Colon (tissue), 2 donors: ENCODE data around the gene B3GAT2.
A peak's percentile ranks its signal among the peaks of the same experiment; 100 is the strongest.

Experiments
- FAIRE-seq: peaks from 2 replicates; lab custom pipeline; 2012; peaks lifted over from hg19 to GRCh38; lab: Jason Lieb, UNC
- donor health status: control.
- donor health status: control.

The B3GAT2 gene

GRCh38 chr6:70894001-70894400 is 62.9 kb downstream of the B3GAT2 start:
- no peak for FAIRE-seq

- FAIRE-seq = no peak
These were observed 67.6 kb downstream of the B3GAT2 start for GRCh38 chr6:70889270-70889669.

DNA sequence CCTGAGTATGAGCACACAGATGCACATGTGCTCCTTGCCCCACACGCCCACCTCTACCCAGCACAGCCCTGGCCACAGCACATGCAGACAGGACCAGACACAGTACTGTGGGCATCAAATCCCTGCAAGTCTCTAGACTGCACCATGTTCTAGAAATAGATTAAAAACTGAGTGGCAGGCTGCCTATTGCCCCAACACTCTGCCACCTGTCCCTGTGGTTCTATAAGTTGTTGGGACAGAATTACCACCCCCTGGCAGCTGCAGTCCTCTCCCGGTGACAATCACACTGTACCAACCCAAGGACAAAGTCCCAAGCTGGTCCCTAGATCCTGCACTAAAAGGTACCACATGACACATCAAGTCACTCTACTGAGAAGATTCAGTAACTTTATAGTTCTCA is 70.2 kb downstream of the B3GAT2 start:
- no peak for FAIRE-seq

DNA sequence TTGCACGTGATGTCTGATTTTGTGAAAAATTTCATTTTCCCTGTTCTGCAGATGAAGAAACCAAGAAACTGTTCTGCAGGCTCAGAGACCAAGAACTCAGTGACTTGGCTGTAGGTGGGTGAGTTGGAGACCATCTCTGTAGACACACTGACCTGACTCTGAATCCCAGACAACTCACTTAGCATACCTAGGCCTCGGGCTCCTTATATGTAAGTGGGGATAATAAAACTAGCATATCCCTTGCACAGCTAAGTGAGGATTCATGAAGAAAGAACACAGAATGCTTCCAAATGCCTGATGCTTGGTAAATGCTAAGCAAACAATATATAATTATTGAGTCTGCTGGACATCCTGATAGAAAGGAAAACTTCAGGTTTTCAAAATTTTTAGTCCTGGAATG is 70.8 kb downstream of the B3GAT2 start:
- FAIRE-seq = no peak

DNA sequence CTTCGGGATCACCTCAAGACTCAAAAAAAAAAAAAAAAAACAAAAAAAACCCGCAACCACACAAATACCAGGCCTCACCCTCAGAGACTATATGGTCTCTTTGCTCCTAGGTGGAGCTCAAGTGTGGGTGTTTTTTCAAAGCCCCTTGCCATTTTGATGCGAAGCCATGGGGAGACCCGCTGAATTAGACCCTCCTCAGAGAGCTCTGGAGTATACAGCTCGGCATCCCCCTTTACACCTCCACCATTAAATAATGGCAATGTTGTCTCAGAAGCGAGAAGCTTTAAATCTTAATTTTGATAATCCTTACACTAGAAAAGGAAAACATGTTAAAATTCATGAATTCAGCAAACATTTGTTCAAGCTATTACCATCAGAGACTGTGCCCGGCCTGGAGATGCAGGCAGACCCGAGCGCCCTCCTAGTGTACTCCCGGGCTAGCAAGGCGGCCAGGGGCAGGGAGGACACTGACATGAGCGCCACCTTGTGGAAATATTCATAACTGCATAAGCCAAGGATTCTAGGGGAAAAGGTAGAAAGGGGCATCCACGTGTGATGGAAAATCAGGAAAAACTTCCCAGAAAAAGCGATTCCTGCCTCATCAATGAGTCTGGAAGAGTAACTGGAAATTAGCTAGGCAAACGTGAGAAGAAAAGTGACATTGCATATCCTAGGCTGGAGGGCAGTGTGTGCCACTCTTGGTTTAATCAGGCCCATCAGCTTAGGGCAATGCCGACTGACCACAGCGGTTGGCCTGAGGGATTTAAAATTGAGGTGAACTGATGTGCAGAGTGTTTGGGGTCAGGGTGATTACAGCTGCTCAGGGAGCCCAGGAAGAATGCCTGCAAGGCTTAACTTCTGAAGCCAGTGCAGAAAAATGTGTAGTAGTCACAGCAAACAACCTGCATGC is 72.5 kb downstream of the B3GAT2 start:
- no peak for FAIRE-seq

DNA sequence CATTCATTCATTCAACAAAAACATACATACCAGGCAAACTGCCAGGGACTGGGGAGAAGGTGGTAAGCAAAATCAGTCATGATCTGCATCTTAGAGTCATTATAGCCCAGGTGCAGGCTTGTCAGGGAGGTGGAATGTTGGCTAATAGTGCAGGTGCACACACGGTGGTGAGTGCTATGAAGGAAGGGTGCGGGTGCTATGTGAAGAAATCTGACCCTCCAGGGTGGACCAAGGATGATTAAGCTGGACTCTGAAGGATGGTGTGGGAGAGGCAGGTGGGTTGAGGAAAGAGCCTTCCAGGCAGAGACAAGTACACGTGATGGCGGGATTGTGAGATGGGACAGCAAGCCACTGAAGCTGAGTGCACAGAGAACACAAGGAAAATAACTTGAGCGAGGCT is 77.4 kb downstream of the B3GAT2 start:
- no peak for FAIRE-seq

- no peak for FAIRE-seq
These were observed 82.5 kb downstream of the B3GAT2 start for GRCh38 chr6:70874181-70874913.

- FAIRE-seq = peak; percentile 28
These were observed 84.4 kb downstream of the B3GAT2 start for GRCh38 chr6:70872469-70872868.

DNA sequence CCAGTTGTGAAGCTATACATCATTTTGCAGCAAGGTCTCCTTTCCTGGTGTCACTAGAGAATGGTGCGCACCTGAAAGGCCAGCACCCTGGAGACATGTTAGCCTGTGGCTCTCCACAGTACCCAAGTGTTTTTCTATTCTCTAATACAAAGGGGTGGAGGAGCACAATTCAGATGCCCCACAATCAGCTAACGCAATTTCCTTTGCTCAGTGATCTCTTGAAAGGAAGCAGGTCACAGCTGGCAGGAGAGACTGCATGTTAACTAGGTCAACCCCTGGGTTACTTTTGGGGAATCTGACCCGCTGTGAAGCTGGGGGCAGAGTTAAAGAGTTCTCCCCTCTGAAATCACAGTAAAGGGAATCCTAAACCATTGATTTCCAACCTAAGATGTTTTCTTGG is 92.5 kb downstream of the B3GAT2 start:
- no peak for FAIRE-seq

- FAIRE-seq = no peak
These were observed 93.5 kb downstream of the B3GAT2 start for GRCh38 chr6:70863343-70863742.

- peak; percentile 41 for FAIRE-seq
These were observed 95.9 kb downstream of the B3GAT2 start for GRCh38 chr6:70860920-70861319.

DNA sequence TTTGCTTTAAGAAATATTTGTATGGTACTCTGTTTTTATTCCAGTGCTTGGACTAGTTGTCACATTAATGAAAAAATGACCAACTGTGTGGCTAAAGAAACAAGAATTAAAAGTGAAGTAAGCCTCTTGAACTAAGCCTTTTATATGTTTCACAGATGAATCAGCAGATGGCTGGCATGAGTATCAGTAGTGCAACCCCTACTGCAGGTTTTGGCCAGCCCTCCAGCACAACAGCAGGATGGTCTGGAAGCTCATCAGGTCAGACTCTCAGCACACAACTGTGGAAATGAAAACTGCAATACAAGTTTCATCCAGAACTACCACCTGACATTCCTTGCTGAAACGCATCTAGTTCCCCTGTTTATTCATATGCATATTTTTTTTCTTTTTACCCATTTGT is 96.8 kb downstream of the B3GAT2 start:
- no peak for FAIRE-seq

DNA sequence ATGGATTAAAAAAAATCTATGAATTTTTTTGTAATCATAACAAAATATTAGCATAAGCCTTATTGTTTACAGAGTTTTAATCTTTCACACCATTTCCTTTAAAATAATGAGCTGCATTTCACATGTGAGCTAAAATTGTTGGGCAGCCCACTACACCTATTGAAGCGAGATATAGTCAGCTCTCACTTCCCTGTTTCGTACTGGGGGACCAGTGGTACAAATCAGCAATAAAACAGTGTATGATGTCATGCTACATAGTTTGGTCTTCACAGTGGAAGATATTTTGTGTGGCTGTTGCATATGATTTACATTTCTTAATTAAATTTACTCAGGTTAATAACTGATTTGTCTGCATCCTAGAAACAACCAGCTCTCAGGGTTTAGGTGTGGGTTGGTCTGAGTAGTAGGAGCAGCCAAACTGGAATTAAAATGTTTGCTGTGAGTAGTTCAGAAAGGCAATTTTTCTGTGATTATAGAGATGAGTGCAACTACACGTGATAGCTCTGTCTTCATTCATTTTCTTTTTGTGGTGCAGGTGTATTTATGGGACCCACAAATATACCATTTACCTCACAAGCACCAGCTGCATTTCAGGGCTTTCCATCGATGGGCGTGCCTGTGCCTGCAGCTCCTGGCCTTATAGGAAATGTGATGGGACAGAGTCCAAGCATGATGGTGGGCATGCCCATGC is 99.3 kb downstream of the B3GAT2 start:
- FAIRE-seq = no peak

DNA sequence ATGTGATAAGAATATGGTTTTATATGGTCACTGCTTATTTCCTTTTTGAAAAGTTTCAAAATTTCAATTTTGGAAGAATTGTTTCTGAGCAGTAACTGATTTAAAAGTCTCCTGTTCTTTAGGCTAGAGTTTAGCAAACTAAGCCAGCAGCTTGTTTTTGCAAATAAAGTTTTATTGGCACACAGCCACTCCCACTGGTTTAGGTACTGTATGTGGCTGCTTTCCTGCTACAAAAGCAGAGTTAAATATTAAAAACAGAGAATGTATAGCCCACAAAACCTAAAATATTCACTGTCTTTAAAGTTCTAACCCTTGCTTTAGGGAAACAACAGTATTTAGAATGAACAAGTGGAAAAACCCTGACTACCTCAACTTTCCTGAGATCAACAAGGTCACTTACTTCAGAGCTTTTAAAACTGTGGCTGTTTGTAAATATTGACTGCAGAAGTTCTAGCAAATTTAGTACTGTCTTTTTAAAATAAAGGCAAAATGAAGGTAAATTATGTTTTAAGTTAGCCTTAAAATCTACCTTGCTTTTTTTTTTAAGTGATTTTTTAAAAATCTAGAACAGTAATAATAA is 104.1 kb downstream of the B3GAT2 start:
- no peak for FAIRE-seq

DNA sequence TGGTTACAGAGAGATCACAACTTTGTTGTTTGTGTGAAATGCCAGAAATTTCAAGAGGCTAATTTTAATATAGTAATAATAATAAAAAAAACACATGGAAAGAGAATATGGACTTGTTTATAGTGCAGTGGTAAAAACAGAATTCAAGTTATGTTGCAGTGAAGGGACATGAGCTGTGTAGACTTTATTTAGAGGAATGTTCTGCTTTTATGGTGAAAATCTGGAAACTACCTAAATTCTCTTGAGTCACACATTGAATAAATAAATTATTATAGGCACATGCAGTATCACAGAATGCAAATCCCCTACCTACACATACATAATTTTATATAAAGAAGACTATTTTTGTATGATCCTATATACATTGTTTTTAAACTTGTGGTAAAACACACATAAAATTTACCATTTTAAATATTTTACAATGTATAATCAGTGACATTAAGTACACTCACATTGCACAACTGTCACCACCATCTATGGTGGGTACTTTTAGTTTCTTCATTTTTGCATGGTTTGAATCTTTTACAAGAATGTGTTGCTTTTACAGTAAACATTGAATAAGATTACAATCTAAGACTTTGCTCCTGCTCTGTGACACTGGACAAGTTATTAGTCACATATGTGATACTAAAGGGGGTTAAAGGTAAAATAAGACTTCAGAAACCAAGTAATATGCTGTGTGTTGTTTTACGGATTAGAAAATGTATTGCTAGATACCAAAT is 107.4 kb downstream of the B3GAT2 start:
- no peak for FAIRE-seq

GRCh38 chr6:70847106-70848084 is 109.5 kb downstream of the B3GAT2 start:
- no peak for FAIRE-seq

GRCh38 chr6:70846207-70846835 is 110.5 kb downstream of the B3GAT2 start:
- no peak for FAIRE-seq

DNA sequence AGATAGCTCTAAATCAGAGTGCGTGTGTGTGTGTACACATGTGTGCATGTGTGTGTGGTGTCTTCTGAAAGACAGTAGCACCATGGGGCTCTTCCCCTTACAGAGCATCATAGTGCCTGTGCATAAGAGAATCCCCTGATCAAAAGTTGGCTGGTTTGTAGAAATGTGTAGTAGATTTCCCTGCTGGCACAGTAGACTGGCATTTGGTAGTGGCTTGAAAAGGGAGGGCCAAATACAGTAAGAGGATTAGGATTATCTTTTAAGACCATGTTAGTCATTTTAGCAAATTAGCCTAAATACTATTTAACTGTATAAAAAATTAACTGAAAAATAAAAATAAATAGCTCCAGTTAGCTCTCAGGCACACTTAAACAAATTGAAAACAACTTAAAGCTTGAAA is 112.6 kb downstream of the B3GAT2 start:
- no peak for FAIRE-seq

- FAIRE-seq = no peak
These were observed 113.4 kb downstream of the B3GAT2 start for GRCh38 chr6:70843328-70843918.

DNA sequence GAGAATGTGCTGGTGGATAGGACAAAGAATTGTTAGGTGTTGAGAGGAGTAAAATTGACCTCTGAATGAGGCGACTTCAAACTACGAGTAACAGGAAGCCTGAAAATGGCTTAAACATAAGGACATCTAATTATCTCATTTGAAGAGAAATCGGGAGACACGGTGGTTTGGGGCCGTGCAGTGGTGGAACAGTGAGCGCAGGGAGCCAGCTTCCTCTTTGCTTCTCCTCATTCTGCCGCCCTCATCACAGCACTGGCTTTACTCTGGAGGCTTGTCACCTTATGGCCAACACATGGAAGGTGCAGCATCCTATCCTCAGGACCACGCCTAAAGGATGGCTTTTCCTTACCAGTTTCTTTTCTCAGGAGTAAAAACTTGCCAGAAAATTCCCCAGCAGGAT is 114.3 kb downstream of the B3GAT2 start:
- FAIRE-seq = no peak
